Astrocyte (in vitro differentiated cells and primary cell): ENCODE measurements around the gene BATF2. TPM values are rescaled to one million over a fixed set of nuclear protein-coding genes. Genes with fewer than 3 reads are reported as not detected.

Experiments used
- DNase-seq: peaks from one replicate; pipeline ENCODE4 v3.0.0-alpha.2; 2010; ENCODE audit warnings: low read depth
- FAIRE-seq: peaks from 2 replicates; lab custom pipeline; 2011; peaks lifted over from hg19 to GRCh38; lab: Jason Lieb, UNC
- H2AFZ ChIP-seq: 2 replicates; pipeline ENCODE4 v1.6.0; 2012; ENCODE audit warnings: low read depth, low read length, inconsistent platforms
- H3K27ac ChIP-seq: 2 replicates; pipeline ENCODE4 v1.5.1; 2011; ENCODE audit warnings: low read depth, low read length, inconsistent platforms
- H3K27me3 ChIP-seq: 2 replicates; pipeline ENCODE4 v1.6.0; 2011; ENCODE audit warnings: low read length, inconsistent platforms; ENCODE audit not compliant: insufficient read depth
- H3K36me3 ChIP-seq: 2 replicates; pipeline ENCODE4 v1.5.1; 2011; ENCODE audit warnings: low read length, inconsistent platforms; ENCODE audit not compliant: insufficient read depth
- H3K4me1 ChIP-seq: 2 replicates; pipeline ENCODE4 v1.5.1; 2011; ENCODE audit warnings: low read length, inconsistent platforms; ENCODE audit not compliant: insufficient read depth
- H3K4me2 ChIP-seq: 2 replicates; pipeline ENCODE4 v1.6.0; 2012; ENCODE audit warnings: low read length, inconsistent platforms
- H3K4me3 ChIP-seq: 2 replicates; pipeline ENCODE4 v1.5.1; 2011; ENCODE audit warnings: low read depth, mild to moderate bottlenecking, low read length, inconsistent platforms; ENCODE audit not compliant: insufficient read depth
- H3K79me2 ChIP-seq: 2 replicates; pipeline ENCODE4 v1.6.0; 2012; ENCODE audit warnings: mild to moderate bottlenecking, low read length, inconsistent platforms; ENCODE audit not compliant: insufficient read depth
- H3K9ac ChIP-seq: 2 replicates; pipeline ENCODE4 v1.6.0; 2012; ENCODE audit warnings: mild to moderate bottlenecking, low read length, inconsistent platforms
- H3K9me3 ChIP-seq: 2 replicates; pipeline ENCODE4 v1.5.1; 2012; ENCODE audit warnings: low read depth, mild to moderate bottlenecking, low read length, inconsistent platforms; ENCODE audit not compliant: insufficient read depth
- H4K20me1 ChIP-seq: 2 replicates; pipeline ENCODE4 v1.6.0; 2012; ENCODE audit warnings: low read length, inconsistent platforms; ENCODE audit not compliant: insufficient read depth
- H3K27ac Mint-ChIP-seq: one replicate; pipeline ENCODE4 v1.8.0; 2021; ENCODE audit warnings: mild to moderate bottlenecking, mixed read lengths; ENCODE audit not compliant: unreplicated experiment
- H3K27me3 Mint-ChIP-seq: one replicate; pipeline ENCODE4 v1.8.0; 2021; ENCODE audit warnings: low read depth, mixed read lengths; ENCODE audit not compliant: unreplicated experiment
- H3K36me3 Mint-ChIP-seq: one replicate; pipeline ENCODE4 v1.8.0; 2021; ENCODE audit warnings: low read depth, mixed read lengths; ENCODE audit not compliant: unreplicated experiment
- H3K4me1 Mint-ChIP-seq: one replicate; pipeline ENCODE4 v1.8.0; 2021; ENCODE audit warnings: low read depth, mixed read lengths; ENCODE audit not compliant: unreplicated experiment
- H3K4me3 Mint-ChIP-seq: one replicate; pipeline ENCODE4 v1.8.0; 2021; ENCODE audit warnings: mild to moderate bottlenecking, moderate library complexity, mixed read lengths; ENCODE audit not compliant: unreplicated experiment
- H3K9me3 Mint-ChIP-seq: one replicate; pipeline ENCODE4 v1.8.0; 2021; ENCODE audit warnings: mild to moderate bottlenecking, mixed read lengths; ENCODE audit not compliant: unreplicated experiment
- EZH2 ChIP-seq: IDR thresholded peaks from 2 replicates; pipeline ENCODE4 v1.6.1; 2012; ENCODE audit warnings: mild to moderate bottlenecking, low read length, inconsistent platforms; ENCODE audit not compliant: insufficient read depth
- microRNA-seq: library from miRNA; unstranded; fragments of <30 nt; microRNA quantifications from one replicate; pipeline ENCODE4 v1.2.0, GENCODE V29; 2020
- total RNA-seq: library from RNA; stranded (reverse); gene quantifications from 2 replicates; pipeline ENCODE4 v1.2.1, GENCODE V29; 2021
- TF ChIP-seq, protein P1 (sequence below): IDR thresholded peaks from 2 replicates; pipeline ENCODE4 v1.5.1; 2011; ENCODE audit warnings: low read depth, mild to moderate bottlenecking, inconsistent platforms, low read length, moderate library complexity; ENCODE audit not compliant: insufficient read depth

BATF2 gene
- total RNA-seq, 1 donor from 2014 or later, result 4.5 TPM

DNA sequence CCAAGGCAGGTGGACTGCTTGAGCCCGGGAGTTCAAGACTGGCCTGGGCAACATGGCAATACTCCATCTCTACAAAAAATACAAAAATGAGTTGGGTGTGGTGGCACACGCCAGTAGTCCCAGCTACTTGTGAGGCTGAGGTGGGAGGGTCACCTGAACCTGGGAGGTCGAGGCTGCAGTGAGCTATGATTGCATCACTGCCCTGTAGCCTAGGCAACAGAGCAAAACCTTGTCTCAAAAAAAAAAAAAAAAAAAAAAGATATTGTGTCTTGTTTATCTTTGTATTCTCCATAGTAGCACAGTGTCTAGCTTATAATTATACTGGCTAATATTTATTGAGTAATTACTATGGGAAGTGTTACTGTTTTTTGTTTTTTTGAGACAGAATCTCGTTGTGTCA, 45.2 kb downstream of the BATF2 start:
- H3K4me2 ChIP-seq, result no peak overlapping the region
- no peaks in the 10 kb centered on the region for H3K4me1 ChIP-seq
- no peak overlapping the region for H3K9ac ChIP-seq
- DNase-seq (no peak), FAIRE-seq (no peak)
- H4K20me1 ChIP-seq, result no peaks in the 10 kb centered on the region
- Mint-ChIP-seq H3K4me1 (no peaks in the 10 kb centered on the region), H3K27ac (no peak overlapping the region), H3K4me3 (no peak overlapping the region), H3K9me3 (no peaks in the 10 kb centered on the region), H3K36me3 (no peaks in the 10 kb centered on the region), H3K27me3 (peaks cover 17% of the 10 kb centered on the region)
- TF ChIP-seq, protein P1, sequence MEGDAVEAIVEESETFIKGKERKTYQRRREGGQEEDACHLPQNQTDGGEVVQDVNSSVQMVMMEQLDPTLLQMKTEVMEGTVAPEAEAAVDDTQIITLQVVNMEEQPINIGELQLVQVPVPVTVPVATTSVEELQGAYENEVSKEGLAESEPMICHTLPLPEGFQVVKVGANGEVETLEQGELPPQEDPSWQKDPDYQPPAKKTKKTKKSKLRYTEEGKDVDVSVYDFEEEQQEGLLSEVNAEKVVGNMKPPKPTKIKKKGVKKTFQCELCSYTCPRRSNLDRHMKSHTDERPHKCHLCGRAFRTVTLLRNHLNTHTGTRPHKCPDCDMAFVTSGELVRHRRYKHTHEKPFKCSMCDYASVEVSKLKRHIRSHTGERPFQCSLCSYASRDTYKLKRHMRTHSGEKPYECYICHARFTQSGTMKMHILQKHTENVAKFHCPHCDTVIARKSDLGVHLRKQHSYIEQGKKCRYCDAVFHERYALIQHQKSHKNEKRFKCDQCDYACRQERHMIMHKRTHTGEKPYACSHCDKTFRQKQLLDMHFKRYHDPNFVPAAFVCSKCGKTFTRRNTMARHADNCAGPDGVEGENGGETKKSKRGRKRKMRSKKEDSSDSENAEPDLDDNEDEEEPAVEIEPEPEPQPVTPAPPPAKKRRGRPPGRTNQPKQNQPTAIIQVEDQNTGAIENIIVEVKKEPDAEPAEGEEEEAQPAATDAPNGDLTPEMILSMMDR, result no peak
- TF ChIP-seq EZH2, result no peak
- peaks cover 15% of the 10 kb centered on the region for H3K27me3 ChIP-seq
- H3K79me2 ChIP-seq, result no peaks in the 10 kb centered on the region
- H2AFZ ChIP-seq, result no peak overlapping the region
- H3K36me3 ChIP-seq, result no peaks in the 10 kb centered on the region
- no peaks in the 10 kb centered on the region for H3K9me3 ChIP-seq
- no peak overlapping the region for H3K27ac ChIP-seq
- H3K4me3 ChIP-seq, result no peak overlapping the region

DNA sequence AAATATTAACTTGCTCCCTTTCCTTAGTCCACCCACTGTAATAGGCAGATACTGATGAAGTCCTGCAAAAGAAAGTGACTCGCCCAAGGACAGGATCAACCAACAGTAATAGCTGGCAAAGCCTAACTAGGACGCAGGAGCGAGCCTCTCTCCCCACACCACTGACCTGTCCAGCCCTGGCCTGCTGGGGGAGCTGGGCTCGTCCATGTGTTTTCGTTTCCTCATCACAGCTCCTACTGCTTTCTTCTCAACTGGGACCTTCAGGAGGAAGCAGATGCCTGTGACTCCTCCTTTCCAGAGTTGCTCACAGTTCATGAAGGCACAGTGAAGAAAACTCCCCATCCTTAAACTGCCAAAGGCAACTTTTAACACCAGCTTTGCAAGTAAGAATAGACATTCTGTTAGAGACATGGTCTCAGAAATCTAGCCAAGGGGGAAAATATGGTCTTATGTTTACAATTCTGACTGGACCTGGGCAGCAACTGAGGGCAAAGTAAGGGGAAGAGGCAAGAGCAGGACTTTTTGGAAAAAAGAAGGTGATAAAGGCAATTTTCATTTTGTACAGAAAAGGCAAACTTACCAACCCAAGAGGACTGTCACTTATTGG, 49.5 kb downstream of the BATF2 start:
- no peak overlapping the region for H3K4me3 ChIP-seq
- Mint-ChIP-seq H3K4me1 (no peaks in the 10 kb centered on the region), H3K27me3 (peaks cover 25% of the 10 kb centered on the region), H3K9me3 (peaks cover 2% of the 10 kb centered on the region), H3K36me3 (no peaks in the 10 kb centered on the region), H3K4me3 (no peak overlapping the region), H3K27ac (no peak overlapping the region)
- H3K4me2 ChIP-seq, result no peak overlapping the region
- H3K9ac ChIP-seq, result no peak overlapping the region
- H3K27me3 ChIP-seq, result peaks cover 23% of the 10 kb centered on the region
- TF ChIP-seq EZH2, result no peak
- TF ChIP-seq, protein P1, result no peak
- no peaks in the 10 kb centered on the region for H3K4me1 ChIP-seq
- FAIRE-seq (no peak), DNase-seq (no peak)
- no peak overlapping the region for H2AFZ ChIP-seq
- H3K36me3 ChIP-seq, result no peaks in the 10 kb centered on the region
- H4K20me1 ChIP-seq, result no peaks in the 10 kb centered on the region
- no peaks in the 10 kb centered on the region for H3K79me2 ChIP-seq
- no peaks in the 10 kb centered on the region for H3K9me3 ChIP-seq
- no peak overlapping the region for H3K27ac ChIP-seq

Small RNA genes lying within 50 kb of the gene (microRNA-seq; reads per million reads assigned to microRNA genes)
- gene MIR6879, result 1.9 reads per million

Other genes with a start within 250 kb of the BATF2 start
- gene PYGM, start 237.0 kb downstream of the BATF2 start, total RNA-seq, result 0.68 and 1.0 TPM in 2 replicates
- 210 and 215 TPM in 2 replicates for gene SF1, start 218.4 kb downstream of the BATF2 start, total RNA-seq
- 11.2 and 12.3 TPM in 2 replicates for gene MAP4K2, start 193.8 kb downstream of the BATF2 start, total RNA-seq
- 26.0 and 27.5 TPM in 2 replicates for gene MEN1, start 186.4 kb downstream of the BATF2 start, total RNA-seq
- 2.0 and 4.6 TPM in 2 replicates for gene CDC42BPG, start 152.3 kb downstream of the BATF2 start, total RNA-seq
- 182 and 201 TPM in 2 replicates for gene EHD1, start 118.3 kb downstream of the BATF2 start, total RNA-seq
- 21.4 and 21.8 TPM in 2 replicates for gene ATG2A, start 79.8 kb downstream of the BATF2 start, total RNA-seq
- gene PPP2R5B, start 72.3 kb downstream of the BATF2 start, total RNA-seq, result 22.5 and 24.1 TPM in 2 replicates
- not detected in 2 replicates for gene GPHA2, start 61.1 kb downstream of the BATF2 start, total RNA-seq
- gene MAJIN, start 24.9 kb downstream of the BATF2 start, total RNA-seq, result not detected in 2 replicates
- 41.7 and 47.6 TPM in 2 replicates for gene ARL2, start 17.2 kb upstream of the BATF2 start, total RNA-seq
- gene SNX15, start 30.5 kb upstream of the BATF2 start, total RNA-seq, result 15.4 and 18.5 TPM in 2 replicates
- 13.8 and 14.6 TPM in 2 replicates for gene SAC3D1, start 44.2 kb upstream of the BATF2 start, total RNA-seq
- gene NAALADL1, start 61.6 kb upstream of the BATF2 start, total RNA-seq, result not detected in 2 replicates
- 6.0 and 6.3 TPM in 2 replicates for gene CDCA5, start 87.1 kb upstream of the BATF2 start, total RNA-seq
- 37.9 and 46.3 TPM in 2 replicates for gene ZFPL1, start 87.3 kb upstream of the BATF2 start, total RNA-seq
- gene VPS51, start 99.2 kb upstream of the BATF2 start, total RNA-seq, result 40.0 and 41.4 TPM in 2 replicates
- 18.0 and 23.9 TPM in 2 replicates for gene TM7SF2, start 114.9 kb upstream of the BATF2 start, total RNA-seq
- 8.1 and 10.0 TPM in 2 replicates for gene ZNHIT2, start 120.7 kb upstream of the BATF2 start, total RNA-seq
- 670 and 694 TPM in 2 replicates for gene FAU, start 125.2 kb upstream of the BATF2 start, total RNA-seq
- 42.6 and 45.1 TPM in 2 replicates for gene MRPL49, start 125.3 kb upstream of the BATF2 start, total RNA-seq
- gene SYVN1, start 137.5 kb upstream of the BATF2 start, total RNA-seq, result 43.0 and 49.9 TPM in 2 replicates
- not detected in 2 replicates for gene SPDYC, start 173.3 kb upstream of the BATF2 start, total RNA-seq
- 178 and 217 TPM in 2 replicates for gene CAPN1, start 185.0 kb upstream of the BATF2 start, total RNA-seq